Prostate gland (tissue), 2 donors: ENCODE data around the gene CREB3. TPM values are rescaled to one million over a fixed set of nuclear protein-coding genes. Genes with fewer than 3 reads are reported as not detected.
A peak's percentile ranks its signal among the peaks of the same experiment; 100 is the strongest.

Experiments used
- DNase-seq: peaks from one replicate; pipeline ENCODE4 v3.0.0-alpha.2; 2019; ENCODE audit warnings: low spot score
- H3K27ac ChIP-seq, 2 donors: fragments of 200-600 bp; sonication (generic); 2 replicates each; pipeline ENCODE4 v1.5.1; 2017 to 2019
- H3K27me3 ChIP-seq: fragments of 200-600 bp; sonication (generic); replicated peaks from 2 replicates; pipeline ENCODE4 v1.5.1; 2019; ENCODE audit not compliant: insufficient read depth
- H3K36me3 ChIP-seq, 2 donors: fragments of 200-600 bp; sonication (generic); 1 replicate in 1 of 2; 2 replicates in 1 of 2; pipeline versions ENCODE4 v1.5.1 to v1.8.1; 2017 to 2019
- H3K4me1 ChIP-seq: fragments of 200-600 bp; sonication (generic); replicated peaks from 2 replicates; pipeline ENCODE4 v1.5.1; 2019
- H3K4me3 ChIP-seq, 2 donors: fragments of 200-600 bp; sonication (generic); 2 replicates each; pipeline ENCODE4 v1.5.1; 2017 to 2019
- H3K9me3 ChIP-seq: fragments of 200-600 bp; sonication (generic); 2 replicates; pipeline ENCODE4 v1.5.1; 2017
- POLR2A ChIP-seq: fragments of 450-650 bp; IDR thresholded peaks from one replicate; pipeline ENCODE4 v1.6.1; 2016; ENCODE audit warnings: antibody characterized with exemption, mild to moderate bottlenecking
- POLR2AphosphoS5 ChIP-seq: sonication (generic); formaldehyde crosslinking; IDR thresholded peaks from one replicate; pipeline ENCODE4 v1.6.1; 2017; ENCODE audit warnings: antibody characterized with exemption
- WGBS: methylation state at CpG from one replicate; pipeline ENCODE4 v1.1.5; 2018; 5-methylcytosine and 5-hydroxymethylcytosine counted together
- intact Hi-C: fragments of 100-400 bp; cut with DNase I; formaldehyde crosslinking; loops from one replicate; pipeline ENCODE4 v1.14.2; 2022
- total RNA-seq, 2 donors: library from RNA; depleted of rRNA; stranded (reverse); fragments of >200 nt; gene quantifications; one replicate each; pipeline ENCODE4 v1.1.0, GENCODE V29; 2016
- TF ChIP-seq, protein P1 (sequence below), 4 experiments: fragments of 200-600 bp in 2 of 4; fragments of 450-650 bp in 2 of 4; sonication (generic) in 2 of 4; IDR thresholded peaks; 1 replicate in 3 of 4; 2 replicates in 1 of 4; pipeline ENCODE4 v1.5.1; 2016 to 2019; ENCODE audit warnings: antibody characterized with exemption in 4 of 4, mild to moderate bottlenecking in 2 of 4, moderate library complexity in 2 of 4

The CREB3 gene
- total RNA-seq, 2 donors from 2014 or later, result 60.9 to 120 TPM

- WGBS, result 96% methylated on average over 4 of the region's 4 CpGs
Observed at GRCh38 chr9:35719546-35719945, 12.9 kb upstream of the CREB3 start.

GRCh38 chr9:35723426-35723825 lies 9.0 kb upstream of the CREB3 start:
- intact Hi-C loops, result no loop called here
- TF ChIP-seq, protein P1, sequence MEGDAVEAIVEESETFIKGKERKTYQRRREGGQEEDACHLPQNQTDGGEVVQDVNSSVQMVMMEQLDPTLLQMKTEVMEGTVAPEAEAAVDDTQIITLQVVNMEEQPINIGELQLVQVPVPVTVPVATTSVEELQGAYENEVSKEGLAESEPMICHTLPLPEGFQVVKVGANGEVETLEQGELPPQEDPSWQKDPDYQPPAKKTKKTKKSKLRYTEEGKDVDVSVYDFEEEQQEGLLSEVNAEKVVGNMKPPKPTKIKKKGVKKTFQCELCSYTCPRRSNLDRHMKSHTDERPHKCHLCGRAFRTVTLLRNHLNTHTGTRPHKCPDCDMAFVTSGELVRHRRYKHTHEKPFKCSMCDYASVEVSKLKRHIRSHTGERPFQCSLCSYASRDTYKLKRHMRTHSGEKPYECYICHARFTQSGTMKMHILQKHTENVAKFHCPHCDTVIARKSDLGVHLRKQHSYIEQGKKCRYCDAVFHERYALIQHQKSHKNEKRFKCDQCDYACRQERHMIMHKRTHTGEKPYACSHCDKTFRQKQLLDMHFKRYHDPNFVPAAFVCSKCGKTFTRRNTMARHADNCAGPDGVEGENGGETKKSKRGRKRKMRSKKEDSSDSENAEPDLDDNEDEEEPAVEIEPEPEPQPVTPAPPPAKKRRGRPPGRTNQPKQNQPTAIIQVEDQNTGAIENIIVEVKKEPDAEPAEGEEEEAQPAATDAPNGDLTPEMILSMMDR (IDR thresholded peaks at IDR 0.05), result no peak
- no peak for TF ChIP-seq POLR2A
- no peak for TF ChIP-seq POLR2AphosphoS5
- H3K27me3 ChIP-seq, result no peaks in the 10 kb centered on the region
- no peak overlapping the region for H3K27ac ChIP-seq
- no peak for DNase-seq
- peaks cover 5% of the 10 kb centered on the region for H3K4me1 ChIP-seq
- no peak overlapping the region for H3K4me3 ChIP-seq
- WGBS, result 85% methylated on average over 2 of the region's 2 CpGs
- peaks cover 30 to 37% of the 10 kb centered on the region in 2 donors for H3K36me3 ChIP-seq
- H3K9me3 ChIP-seq, result no peaks in the 10 kb centered on the region

More at GRCh38 chr9:35719546-35719945, 12.9 kb upstream of the CREB3 start:
- no peaks in the 10 kb centered on the region for H3K9me3 ChIP-seq
- TF ChIP-seq, protein P1 (IDR thresholded peaks at IDR 0.05), result no peak
- TF ChIP-seq POLR2A (no peak), POLR2AphosphoS5 (no peak)
- H3K27ac ChIP-seq, result no peak overlapping the region
- peaks cover 51 to 58% of the 10 kb centered on the region in 2 donors for H3K36me3 ChIP-seq
- no peaks in the 10 kb centered on the region for H3K27me3 ChIP-seq
- no peaks in the 10 kb centered on the region for H3K4me1 ChIP-seq
- intact Hi-C loops, result no loop called here
- no peak for DNase-seq
- H3K4me3 ChIP-seq, result no peak overlapping the region

DNA sequence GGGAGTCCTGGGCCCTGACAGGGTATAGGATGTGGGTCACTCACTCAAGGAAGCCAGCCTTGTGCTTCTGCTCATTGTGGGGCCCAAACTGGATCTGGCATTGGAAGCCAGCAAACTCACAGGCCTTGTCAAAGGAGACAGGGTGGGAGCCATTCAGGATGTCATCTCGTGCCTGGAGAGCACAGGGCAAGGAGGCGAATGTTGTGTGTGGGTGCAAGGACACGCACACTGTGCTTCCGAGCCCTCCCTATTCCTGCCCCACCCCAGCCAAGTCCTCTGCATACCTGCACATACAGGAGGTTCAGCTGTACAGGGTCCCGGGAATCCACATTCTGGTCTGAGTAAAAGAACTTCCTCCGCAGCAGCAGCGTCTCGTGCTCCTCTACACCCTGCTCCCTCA lies 8.6 kb upstream of the CREB3 start:
- intact Hi-C loops, result no loop called here
- Histone ChIP-seq H3K27me3 (no peaks in the 10 kb centered on the region), H3K27ac (no peak overlapping the region), H3K9me3 (no peaks in the 10 kb centered on the region), H3K4me1 (peaks cover 8% of the 10 kb centered on the region), H3K4me3 (no peak overlapping the region), H3K36me3 (peaks cover 27 to 34% of the 10 kb centered on the region in 2 donors)
- no peak for DNase-seq
- WGBS, result 92% methylated on average over 8 of the region's 8 CpGs
- no peak for TF ChIP-seq POLR2A
- TF ChIP-seq, protein P1 (IDR thresholded peaks at IDR 0.05), result no peak
- no peak for TF ChIP-seq POLR2AphosphoS5

- Histone ChIP-seq H3K4me1 (peaks cover 15% of the 10 kb centered on the region), H3K27ac (peak overlapping the region in 1 of 2 donors; percentile 88), H3K9me3 (no peaks in the 10 kb centered on the region), H3K36me3 (peaks cover 14 to 20% of the 10 kb centered on the region in 2 donors), H3K4me3 (no peak overlapping the region), H3K27me3 (no peaks in the 10 kb centered on the region)
- DNase-seq, result no peak
- TF ChIP-seq, protein P1 (IDR thresholded peaks at IDR 0.05), result no peak
- TF ChIP-seq POLR2A (no peak), POLR2AphosphoS5 (no peak)
- intact Hi-C loops, result no loop called here
- WGBS, result 92% methylated on average over 11 of the region's 11 CpGs
Observed at GRCh38 chr9:35725362-35725761, 7.1 kb upstream of the CREB3 start.

DNA sequence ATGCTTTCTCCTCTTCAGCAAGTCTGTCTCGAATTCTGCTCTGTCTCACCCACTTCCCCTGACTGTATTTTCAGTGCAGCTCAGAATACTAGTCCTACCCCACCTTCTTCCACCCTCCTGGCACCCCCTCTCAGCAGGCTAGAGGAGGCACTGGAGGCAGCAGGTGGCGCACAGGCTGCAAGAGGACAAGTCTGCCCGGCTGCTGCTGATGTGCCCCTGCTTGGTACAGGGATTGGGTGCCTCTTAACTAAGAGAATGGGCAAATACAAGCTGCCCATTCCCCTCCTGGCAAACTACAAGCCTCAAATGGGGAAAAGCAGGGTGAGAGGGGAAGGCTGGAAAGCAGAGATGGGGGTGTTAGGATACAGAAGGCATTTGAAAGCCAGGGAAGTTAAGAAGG lies 5.5 kb upstream of the CREB3 start:
- Histone ChIP-seq H3K9me3 (no peaks in the 10 kb centered on the region), H3K4me3 (no peak overlapping the region), H3K36me3 (peaks cover 8 to 20% of the 10 kb centered on the region in 2 donors), H3K27ac (peak overlapping the region; percentile 88 to 96), H3K4me1 (peaks cover 22% of the 10 kb centered on the region), H3K27me3 (no peaks in the 10 kb centered on the region)
- no peak for TF ChIP-seq POLR2AphosphoS5
- no peak for TF ChIP-seq POLR2A
- TF ChIP-seq, protein P1 (IDR thresholded peaks at IDR 0.05), result no peak
- intact Hi-C loops, result loop anchor here (2.0 kb wide), 1 partner anchor 32 kb away; no protein-coding TSS in a partner anchor
- DNase-seq, result no peak
- 58% methylated on average over 3 of the region's 3 CpGs for WGBS
